COR-L47 (cell line): Measurements from ENCODE around the gene C2CD2.

Experiments
- DNase-seq: peaks from one replicate; lab custom pipeline; 2025; lab: John Stamatoyannopoulos, UW

C2CD2 gene

GRCh38 chr21:41913230-41913629, 40.6 kb downstream of the C2CD2 start:
- no peak for DNase-seq

GRCh38 chr21:41908829-41909228, 45.0 kb downstream of the C2CD2 start:
- no peak for DNase-seq

DNA sequence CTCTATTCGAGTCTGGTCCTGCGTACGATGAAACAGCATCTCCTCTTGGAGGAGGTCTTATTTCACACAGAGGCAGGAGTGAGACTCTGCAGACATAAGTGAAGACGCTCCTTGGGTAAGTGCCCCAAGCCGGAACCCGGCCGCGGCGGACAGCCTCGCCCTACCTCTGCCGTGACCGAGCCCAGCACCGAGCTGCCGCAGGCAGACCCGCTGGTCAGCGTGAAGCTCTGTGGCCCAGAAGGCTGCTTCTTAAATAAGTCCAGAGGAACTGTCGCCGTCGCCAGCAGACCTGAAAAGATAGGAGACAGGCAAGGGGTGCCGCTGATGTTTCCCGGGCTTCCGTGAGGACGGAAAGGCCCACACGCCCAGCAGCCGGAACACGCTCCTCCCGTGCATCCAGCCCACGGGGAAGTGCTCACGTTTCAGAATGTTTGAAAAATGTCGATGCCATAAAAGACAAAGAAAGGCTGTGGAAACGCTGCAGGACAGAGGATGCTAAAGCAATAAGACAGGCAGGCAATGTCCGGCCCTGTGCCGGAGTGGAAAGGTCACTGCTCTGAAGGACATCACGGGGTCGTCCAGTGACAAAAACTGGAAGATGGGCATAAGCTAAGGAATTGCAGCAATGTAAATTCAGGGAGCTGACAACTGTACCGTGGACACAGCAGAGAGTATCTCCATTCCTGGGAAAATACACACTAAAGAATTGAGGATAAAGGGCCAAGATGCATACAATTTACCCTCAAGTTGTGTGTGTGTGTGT, 46.1 kb downstream of the C2CD2 start:
- DNase-seq = no peak

- no peak for DNase-seq
Observed at GRCh38 chr21:41906770-41907169, 47.0 kb downstream of the C2CD2 start.

DNA sequence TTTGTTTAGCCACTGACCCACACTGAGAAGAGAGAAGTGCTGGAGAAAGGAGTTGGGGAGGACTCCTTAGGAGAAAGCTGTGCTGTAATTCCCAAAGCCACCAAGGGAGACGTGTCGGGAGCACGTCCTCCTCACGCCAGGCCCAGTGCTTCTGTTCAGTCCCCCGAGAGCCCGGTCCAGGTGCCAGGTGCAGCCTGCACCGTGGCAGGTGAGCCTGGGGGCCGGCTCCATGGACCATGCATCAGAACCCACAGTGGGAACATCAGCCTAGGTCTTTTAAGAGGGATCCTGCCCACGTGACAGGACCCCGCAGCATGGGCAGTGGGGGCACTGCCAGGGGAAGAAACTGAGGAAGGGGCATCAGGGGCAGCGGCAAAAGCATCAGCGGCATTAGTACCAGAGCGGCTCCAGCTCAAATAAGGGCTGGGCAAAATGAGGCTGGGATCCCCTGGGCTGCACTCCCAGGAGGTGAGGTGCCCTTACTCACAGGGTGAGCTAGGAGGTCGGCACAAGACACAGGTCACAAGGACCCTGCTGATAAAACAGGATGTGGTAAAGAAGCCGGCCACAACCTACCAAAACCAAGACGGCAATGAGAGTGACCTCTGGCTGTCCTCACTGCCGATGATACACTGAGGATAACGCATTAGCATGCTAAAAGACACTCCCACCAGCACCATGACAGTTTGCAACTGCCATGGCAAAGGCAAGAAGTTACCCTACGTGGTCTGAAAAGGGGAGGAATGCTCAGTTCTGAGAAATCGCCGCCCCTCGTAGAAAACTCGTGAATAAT, 50.1 kb downstream of the C2CD2 start:
- no peak for DNase-seq

- no peak for DNase-seq
Observed at GRCh38 chr21:41902946-41903345, 50.9 kb downstream of the C2CD2 start.

- DNase-seq = no peak
Observed at GRCh38 chr21:41901782-41902181, 52.0 kb downstream of the C2CD2 start.

- DNase-seq = no peak
Observed at GRCh38 chr21:41901099-41901498, 52.7 kb downstream of the C2CD2 start.

DNA sequence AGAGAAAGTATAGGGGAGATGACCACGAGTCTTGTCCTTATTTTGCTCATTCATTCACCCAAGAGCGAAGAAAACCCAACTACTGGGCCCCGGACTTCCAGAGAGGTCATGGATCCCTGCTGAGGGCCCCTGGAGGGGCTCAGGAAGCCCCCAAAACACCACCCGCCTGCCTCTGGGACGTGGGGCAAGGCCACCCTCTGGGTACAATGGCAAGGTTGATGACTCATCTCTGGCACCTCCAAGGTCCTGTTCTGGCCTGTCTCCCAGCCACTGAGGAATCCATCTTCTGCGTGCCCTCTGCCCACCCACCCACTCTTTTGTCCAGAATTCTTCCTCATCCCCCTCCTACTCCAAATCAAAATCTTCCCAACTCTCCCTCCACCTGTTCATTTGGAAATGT, 53.4 kb downstream of the C2CD2 start:
- no peak for DNase-seq

- no peak for DNase-seq
Observed at GRCh38 chr21:41899426-41900202, 54.2 kb downstream of the C2CD2 start.

DNA sequence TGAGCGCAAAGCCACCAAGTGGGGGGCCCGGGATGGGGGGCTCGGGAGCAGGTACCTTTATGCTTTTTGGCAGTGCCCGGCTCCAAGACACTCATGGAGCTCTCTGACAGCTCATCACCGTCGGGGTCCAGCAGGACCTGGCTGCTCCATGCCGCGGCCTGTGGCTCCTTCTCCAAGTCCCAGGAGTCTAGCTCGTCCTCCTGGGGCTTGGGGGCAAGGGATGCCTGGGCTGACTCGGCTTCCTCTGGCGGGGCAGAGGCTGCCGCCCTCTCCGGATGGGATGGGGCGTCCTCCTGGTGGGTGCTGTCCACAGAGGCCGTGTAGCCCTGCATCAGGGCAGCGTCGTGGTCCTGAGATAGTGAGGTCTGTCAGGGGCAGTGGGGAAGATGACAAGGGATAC, 54.8 kb downstream of the C2CD2 start:
- DNase-seq = no peak

GRCh38 chr21:41897700-41898099, 56.1 kb downstream of the C2CD2 start:
- peak; percentile 11 for DNase-seq

DNA sequence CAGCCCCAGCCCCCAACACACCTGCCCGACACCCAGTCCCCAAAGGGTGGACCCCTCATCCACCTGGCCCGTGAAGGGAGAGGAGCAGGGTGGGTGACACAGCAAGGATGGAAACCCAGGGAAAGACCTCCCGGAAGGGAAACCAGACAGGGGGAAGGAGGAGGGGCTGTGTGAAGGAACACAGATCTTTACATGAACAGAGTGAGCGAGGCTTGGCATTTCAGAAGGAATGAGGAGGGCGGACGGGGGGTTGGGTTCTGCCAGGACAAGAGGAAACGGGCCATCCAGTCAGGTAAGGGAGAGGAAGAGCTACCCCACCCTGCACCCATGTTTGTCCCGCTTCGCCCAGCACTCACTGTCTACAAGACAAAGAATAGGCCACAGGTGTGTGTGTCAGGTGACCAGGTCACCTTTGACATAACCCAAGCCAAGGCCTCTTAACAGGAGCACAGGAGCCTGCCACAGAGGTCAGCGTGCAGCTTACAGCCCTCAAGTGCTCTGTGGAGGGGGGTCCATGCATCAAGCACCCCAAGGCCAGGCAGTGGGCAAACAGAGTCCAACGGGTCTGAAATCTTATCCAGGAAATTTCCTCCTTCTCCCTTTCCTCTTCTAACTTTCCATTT, 56.7 kb downstream of the C2CD2 start:
- no peak for DNase-seq

- DNase-seq = no peak
Observed at GRCh38 chr21:41895643-41896493, 58.0 kb downstream of the C2CD2 start.

- DNase-seq = no peak
Observed at GRCh38 chr21:41894922-41895557, 58.8 kb downstream of the C2CD2 start.

GRCh38 chr21:41894511-41894910, 59.3 kb downstream of the C2CD2 start:
- DNase-seq = no peak

GRCh38 chr21:41892726-41893125, 61.1 kb downstream of the C2CD2 start:
- DNase-seq = no peak

GRCh38 chr21:41891132-41891531, 62.7 kb downstream of the C2CD2 start:
- DNase-seq = no peak

GRCh38 chr21:41890355-41890754, 63.5 kb downstream of the C2CD2 start:
- no peak for DNase-seq

- DNase-seq = no peak
Observed at GRCh38 chr21:41888749-41889376, 65.0 kb downstream of the C2CD2 start.
